Measurements from ENCODE around the gene HOXD9.

- TF ChIP-seq, protein P1, sequence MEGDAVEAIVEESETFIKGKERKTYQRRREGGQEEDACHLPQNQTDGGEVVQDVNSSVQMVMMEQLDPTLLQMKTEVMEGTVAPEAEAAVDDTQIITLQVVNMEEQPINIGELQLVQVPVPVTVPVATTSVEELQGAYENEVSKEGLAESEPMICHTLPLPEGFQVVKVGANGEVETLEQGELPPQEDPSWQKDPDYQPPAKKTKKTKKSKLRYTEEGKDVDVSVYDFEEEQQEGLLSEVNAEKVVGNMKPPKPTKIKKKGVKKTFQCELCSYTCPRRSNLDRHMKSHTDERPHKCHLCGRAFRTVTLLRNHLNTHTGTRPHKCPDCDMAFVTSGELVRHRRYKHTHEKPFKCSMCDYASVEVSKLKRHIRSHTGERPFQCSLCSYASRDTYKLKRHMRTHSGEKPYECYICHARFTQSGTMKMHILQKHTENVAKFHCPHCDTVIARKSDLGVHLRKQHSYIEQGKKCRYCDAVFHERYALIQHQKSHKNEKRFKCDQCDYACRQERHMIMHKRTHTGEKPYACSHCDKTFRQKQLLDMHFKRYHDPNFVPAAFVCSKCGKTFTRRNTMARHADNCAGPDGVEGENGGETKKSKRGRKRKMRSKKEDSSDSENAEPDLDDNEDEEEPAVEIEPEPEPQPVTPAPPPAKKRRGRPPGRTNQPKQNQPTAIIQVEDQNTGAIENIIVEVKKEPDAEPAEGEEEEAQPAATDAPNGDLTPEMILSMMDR (IDR thresholded peaks at IDR 0.05; ENCODE audit: control extremely low read depth in 1 of 3, insufficient read depth in 1 of 3, low read depth in 1 of 3, low read length in 3 of 3): no peak
- TF ChIP-seq PHF8 (conservative IDR thresholded peaks at IDR 0.05; ENCODE audit: low read depth, low read length) (no peak), POLR2A (IDR thresholded peaks at IDR 0.05; ENCODE audit: control extremely low read depth in 1 of 2, low read depth in 2 of 2, low read length in 2 of 2) (no peak), CBX8 (IDR thresholded peaks at IDR 0.05; ENCODE audit: borderline replicate concordance, low read depth, low read length) (0 out of 2 replicates have a peak, but pooled peaks have one; percentile 82), BRCA1 (IDR thresholded peaks at IDR 0.05; ENCODE audit: low read depth, low read length) (no peak), CBX5 (IDR thresholded peaks at IDR 0.05; ENCODE audit: low read depth, low read length) (no peak), CEBPB (IDR thresholded peaks at IDR 0.05; ENCODE audit: low read depth, low read length) (no peak)
- TF ChIP-seq, protein P2, sequence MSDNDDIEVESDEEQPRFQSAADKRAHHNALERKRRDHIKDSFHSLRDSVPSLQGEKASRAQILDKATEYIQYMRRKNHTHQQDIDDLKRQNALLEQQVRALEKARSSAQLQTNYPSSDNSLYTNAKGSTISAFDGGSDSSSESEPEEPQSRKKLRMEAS (IDR thresholded peaks at IDR 0.05): no peak
Observed at GRCh38 chr2:176085120-176085788, 37.3 kb upstream of the HOXD9 start.
